CMK (cell line): ENCODE measurements around the gene VEGFA.
"Not testable (repeated sequence)": the region's sequence is repeated elsewhere in the genome, so short reads cannot be mapped to it uniquely, and the experiment has no call there.

Experiments
- DNase-seq: peaks from one replicate; pipeline ENCODE4 v3.0.0-alpha.2; 2010; ENCODE audit warnings: low read depth

The VEGFA gene

GRCh38 chr6:43803055-43803782 is 33.2 kb downstream of the VEGFA start:
- DNase-seq = no peak

DNA sequence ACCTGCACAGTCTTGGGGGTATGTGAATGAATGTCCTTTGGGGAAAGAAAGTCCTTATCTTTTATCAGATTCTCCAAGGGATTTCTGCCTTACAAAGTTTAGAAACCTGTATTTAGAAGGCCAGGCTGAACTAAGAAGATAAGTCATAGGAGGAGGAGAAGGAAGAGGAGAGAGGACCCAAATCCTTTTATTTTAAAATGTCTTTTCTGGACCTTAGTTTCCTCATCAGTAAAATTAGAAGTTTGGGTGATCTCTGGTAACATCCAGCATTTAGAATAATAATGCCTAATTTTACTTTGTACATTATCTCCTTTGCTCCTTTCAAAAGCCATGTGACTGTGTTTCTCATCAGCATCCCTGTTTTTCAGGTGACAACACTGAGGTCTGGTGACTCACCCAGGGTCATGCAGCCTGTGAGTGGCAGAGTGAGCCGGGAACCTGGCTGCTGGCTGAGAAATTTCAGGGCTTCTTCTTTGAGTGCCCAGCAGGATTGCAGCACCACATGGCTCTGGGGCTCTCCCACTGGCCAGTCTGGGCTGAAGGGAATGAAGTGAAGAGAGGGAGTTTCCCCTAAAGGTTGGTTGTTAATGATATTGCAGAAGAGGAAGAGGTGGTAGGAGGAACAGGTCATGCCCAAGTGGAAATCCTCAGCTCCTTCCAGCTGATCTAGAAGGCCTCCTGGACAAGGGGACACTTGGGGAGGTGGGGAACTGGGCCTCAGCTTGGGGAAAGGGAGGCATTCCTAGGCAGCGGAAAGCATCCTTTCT is 34.0 kb downstream of the VEGFA start:
- DNase-seq = no peak

- no peak for DNase-seq
Measured at GRCh38 chr6:43804550-43805223, 34.7 kb downstream of the VEGFA start.

DNA sequence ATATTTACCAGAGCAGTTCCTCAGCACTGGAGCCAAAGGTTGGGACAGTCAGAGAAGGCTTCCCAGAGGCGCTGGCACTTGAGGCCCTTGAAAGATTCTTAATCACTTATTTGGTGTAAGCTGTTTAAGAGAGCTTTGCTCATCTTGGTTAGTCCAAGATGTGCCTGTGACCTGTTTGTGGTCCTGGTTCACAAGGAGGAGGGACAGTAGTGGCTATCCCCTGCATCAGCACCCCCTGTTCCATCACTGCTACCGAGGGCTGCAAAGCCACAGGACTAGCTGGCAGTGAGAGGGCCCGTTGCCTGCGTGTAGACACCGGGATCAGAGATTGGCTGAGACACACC is 35.7 kb downstream of the VEGFA start:
- DNase-seq = no peak

GRCh38 chr6:43806043-43806757 is 36.2 kb downstream of the VEGFA start:
- no peak for DNase-seq

- no peak for DNase-seq
Measured at GRCh38 chr6:43806758-43807227, 36.8 kb downstream of the VEGFA start.

DNA sequence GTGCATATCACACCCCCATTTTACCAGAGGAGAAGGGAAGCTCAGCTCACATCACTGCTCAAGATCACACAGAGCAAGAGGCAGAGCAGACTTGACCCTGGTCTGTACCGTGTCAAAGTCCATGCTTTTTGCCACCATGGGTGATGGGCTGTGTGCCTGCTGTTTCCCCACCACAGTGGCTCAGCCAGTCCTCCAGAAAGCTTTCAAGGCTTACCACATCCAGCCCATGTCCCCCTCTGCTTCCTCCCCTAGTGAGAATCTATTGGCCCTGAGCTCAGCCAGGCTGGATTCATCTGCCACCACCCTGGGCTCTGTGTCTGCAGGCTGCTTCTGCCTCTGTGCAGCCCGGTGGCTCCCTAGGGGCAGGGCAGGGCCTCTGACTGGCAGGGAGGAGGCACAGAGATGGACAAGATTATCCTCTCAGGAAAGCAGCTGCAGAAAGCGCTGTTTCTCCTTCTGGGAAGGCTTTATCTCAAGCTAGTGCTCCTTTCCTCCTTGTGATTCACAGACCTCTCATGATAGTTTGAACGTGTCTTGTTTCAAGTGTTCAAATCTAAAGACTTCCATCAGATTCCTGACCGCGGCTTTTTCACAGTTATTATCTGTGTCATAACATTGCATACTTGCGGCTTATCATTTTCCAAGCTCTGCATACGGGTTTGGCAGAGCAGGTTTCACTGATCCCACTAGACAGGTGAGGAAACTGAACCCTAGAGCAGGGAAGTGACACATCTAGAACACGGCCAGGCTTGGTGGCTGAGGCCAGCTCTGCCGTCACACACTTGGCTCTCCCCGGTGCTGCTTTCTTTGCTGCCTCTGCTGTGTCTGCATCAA is 37.4 kb downstream of the VEGFA start:
- DNase-seq = peak; percentile 46

- DNase-seq = no peak
Measured at GRCh38 chr6:43808412-43808811, 38.4 kb downstream of the VEGFA start.

DNA sequence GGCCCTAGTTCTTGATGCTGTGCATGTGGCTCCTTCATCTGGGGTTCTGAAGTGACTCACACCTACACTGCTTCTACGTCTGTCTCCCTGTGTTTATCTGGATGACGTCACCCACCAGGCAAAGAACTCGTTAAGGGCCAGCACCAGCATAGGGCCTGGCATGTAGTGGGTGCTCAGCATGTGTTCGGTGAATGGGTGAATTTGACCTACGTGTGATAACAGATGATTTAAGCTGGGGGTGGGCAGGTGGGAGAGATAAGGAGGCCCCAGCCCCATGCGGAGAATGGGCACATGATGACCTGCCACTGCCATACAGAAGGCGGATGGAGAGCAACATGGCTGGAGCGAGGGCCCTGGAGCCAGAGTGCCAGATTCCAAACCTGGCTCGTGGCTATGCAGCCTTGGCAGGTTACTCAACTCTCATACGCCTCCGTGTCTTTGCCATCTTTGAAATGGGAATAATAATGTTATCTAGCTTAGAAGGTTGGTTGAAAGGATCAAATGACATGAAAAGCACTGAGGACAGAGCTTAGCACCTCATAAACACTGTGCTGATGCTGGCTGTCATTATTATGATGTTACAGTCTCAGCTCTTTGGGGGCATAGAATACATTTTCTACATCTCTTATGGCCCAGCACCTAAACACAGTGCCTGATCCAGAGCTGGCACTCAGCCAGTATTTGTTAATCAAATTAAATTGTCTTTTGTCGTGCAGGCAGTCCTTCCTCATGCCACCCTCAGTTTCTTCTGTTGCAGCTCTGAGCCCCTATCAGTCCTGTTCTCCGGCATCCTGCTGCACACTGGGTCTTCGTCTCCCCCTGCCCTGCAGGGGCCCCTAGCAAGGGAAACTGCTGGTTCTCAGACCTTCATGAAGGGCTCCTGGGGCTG is 39.6 kb downstream of the VEGFA start:
- no peak for DNase-seq

- no peak for DNase-seq
Measured at GRCh38 chr6:43810965-43811732, 41.1 kb downstream of the VEGFA start.

DNA sequence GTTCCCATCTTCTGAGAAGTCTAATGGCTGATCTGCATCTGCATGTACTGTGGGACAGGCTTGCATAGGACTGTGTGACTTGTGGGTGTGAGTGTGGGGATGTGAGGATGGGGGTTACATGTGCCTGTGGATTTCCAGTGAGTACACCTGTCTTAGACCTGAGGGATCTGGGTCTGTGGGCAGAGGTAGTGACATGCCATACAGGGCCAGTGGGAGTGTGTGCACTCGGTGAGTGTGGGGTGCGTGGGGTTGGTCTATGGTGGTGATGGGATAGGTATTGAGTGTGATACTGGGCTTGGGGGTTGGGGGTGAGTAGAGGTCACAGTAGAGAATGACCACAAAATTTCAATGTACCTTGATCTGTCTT is 41.7 kb downstream of the VEGFA start:
- DNase-seq = no peak

DNA sequence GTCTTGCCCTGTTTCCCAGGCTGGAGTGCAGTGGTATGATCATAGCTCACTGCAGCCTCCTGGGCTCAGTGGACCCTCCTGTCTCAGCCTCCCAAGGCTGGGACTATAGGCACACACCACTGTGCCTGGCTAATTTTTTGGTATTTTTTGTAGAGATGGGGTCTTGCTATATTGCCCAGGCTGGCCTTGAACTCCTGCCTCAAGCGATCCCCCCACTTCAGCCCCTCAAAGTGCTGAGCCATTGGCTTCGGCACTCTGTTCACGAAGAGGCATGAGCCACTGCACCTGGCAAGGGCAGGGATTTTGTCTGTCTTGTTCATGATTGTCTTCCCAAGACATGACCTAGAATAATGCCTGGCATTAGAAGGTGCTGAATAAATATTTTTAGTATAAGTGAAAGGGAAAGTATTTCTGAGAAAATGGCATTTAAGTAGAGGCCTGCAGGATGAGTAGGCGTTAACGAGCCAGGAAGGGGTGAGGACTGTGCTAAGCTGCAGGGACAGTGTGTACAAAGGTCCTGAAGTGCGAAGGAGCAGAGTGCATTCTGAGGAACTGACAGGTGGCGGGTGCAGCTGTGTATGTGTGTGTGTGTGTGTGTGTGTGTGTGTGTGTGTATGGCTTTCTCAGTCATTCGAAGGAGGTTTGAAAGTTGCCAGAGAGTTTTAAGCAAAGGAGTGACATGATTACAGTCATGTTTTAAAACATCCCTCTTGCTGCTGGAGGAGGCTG is 43.0 kb downstream of the VEGFA start:
- DNase-seq = no peak

DNA sequence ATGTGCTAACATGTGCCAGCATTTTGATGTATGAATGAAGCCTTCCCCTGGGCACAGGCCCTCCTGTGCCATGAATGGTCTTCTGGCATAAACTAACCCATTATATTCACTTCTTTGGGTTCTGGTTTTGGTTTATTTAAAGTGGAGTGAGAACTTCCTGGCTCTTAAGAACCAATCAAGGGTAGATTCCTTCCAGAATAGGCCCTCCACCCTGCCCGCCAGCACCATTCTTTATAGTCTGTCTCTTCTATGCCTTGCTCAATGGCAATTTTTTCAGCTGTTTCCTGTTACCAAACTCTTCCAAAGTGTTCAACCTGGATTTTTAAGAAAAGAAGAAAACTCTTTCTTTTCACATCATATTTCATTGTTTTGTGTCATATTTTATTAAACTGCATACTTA is 44.1 kb downstream of the VEGFA start:
- no peak for DNase-seq

DNA sequence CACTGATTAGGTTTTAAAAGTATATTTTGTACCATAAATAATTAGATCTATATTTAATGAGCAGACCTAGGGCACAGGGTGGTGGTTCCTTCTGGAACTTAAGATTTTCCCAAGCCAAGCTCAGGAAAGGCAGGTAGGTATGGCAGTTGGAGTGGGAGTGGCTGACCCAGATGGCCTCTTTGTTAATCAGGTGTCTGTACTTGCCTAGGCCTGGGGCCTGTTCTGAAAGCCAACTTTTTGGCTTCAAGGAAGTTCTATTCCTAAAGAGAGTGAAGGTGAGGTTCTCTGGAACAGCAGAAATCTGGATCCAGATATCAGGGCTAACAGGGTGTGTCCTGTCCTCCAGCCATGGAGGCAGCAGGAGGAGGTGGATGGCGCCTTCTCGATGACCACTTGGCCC is 44.9 kb downstream of the VEGFA start:
- DNase-seq = no peak

- DNase-seq = no peak
Measured at GRCh38 chr6:43817192-43817591, 47.2 kb downstream of the VEGFA start.

DNA sequence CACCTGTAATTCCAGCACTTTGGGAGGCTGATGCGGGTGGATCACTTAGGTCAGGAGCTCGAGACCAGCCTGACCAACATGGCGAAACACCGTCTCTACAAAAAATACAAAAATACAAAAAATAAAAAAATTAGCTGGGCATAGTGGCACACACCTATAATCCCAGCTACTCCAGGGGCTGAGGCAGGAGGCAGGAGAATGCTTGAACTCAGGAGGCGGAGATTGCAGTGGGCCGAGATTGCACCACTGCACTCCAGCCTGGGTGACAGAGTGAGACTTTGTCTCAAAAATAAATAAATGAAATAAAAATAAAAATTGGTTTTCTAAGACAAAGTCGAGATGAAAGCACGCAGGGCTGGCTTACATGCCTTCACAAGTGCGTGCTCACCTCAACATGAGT is 49.0 kb downstream of the VEGFA start:
- DNase-seq = not testable (repeated sequence)

DNA sequence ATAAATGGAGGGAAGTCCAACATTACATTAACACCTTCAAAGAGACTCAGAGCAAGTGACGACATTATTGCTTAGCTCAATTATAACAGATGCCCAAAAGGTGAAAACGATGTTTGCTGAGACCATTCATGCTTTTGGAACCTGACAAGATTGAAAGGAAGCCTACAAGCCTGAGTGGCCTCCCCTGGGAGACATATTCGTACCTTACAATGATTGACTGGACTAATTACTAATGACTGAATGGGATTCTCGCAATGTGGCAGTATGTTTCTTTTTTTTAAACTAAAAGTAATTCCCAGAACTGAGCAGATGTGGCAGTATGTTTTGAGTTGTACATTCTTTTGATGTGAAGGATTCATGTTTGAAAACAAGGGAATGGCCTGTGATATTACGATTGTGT is 49.9 kb downstream of the VEGFA start:
- no peak for DNase-seq

- DNase-seq = no peak
Measured at GRCh38 chr6:43820486-43820885, 50.5 kb downstream of the VEGFA start.
